CD4-positive, alpha-beta T cell (primary cell): ENCODE data around the gene SOS2. TPM values are rescaled to one million over a fixed set of nuclear protein-coding genes. Genes with fewer than 3 reads are reported as not detected.

Experiments used
- ATAC-seq: fragments of 200-7000 bp; cut with Tn5 transposase; one replicate; pipeline ENCODE4 v1.10.0; 2022; ENCODE audit warnings: mild to moderate bottlenecking; ENCODE audit not compliant: poor library complexity
- CTCF ChIA-PET: fragments of 350-600 bp; sonication (Branson Sonifier 250); formaldehyde crosslinking; loops from one replicate; lab custom pipeline; 2021; ENCODE audit warnings: antibody characterized with exemption, inconsistent platforms; lab: Charles Lee
- POLR2A ChIA-PET: fragments of 350-600 bp; sonication (Branson Sonifier 250); formaldehyde crosslinking; loops from one replicate; lab custom pipeline; 2021; ENCODE audit warnings: antibody characterized with exemption, inconsistent platforms; lab: Charles Lee
- DNase-seq, 14 experiments: peaks; one replicate each; pipeline ENCODE4 v3.0.0-alpha.2; 2013 to 2020; ENCODE audit warnings: mixed read lengths in 2 of 14
- H3K27ac ChIP-seq, 2 donors: one replicate each; pipeline versions ENCODE4 v1.5.1 to v1.7.0; 2013; ENCODE audit warnings: low read length in 2 of 2, low read depth in 1 of 2, mild to moderate bottlenecking in 1 of 2
- H3K27me3 ChIP-seq, 2 experiments: 1 replicate in 1 of 2; 2 replicates in 1 of 2; pipeline versions ENCODE4 v1.6.1 to v1.7.0; 2013; ENCODE audit warnings: low read length in 2 of 2, control low read depth in 1 of 2, mild to moderate bottlenecking in 1 of 2, moderate library complexity in 1 of 2; ENCODE audit not compliant: insufficient read depth in 2 of 2, control insufficient read depth in 1 of 2
- H3K36me3 ChIP-seq: one replicate; pipeline ENCODE4 v1.6.1; 2013; ENCODE audit warnings: low read length, control low read depth; ENCODE audit not compliant: insufficient read depth
- H3K4me1 ChIP-seq: one replicate; pipeline ENCODE4 v1.6.1; 2013; ENCODE audit warnings: low read length, control low read depth; ENCODE audit not compliant: insufficient read depth
- H3K4me3 ChIP-seq: one replicate; pipeline ENCODE4 v1.5.1; 2013; ENCODE audit warnings: mild to moderate bottlenecking, low read length, moderate library complexity
- H3K9me3 ChIP-seq, 2 experiments: 1 replicate in 1 of 2; 2 replicates in 1 of 2; pipeline versions ENCODE4 v1.6.1 to v1.7.0; 2013; ENCODE audit warnings: low read length in 2 of 2, mild to moderate bottlenecking in 2 of 2, control low read depth in 1 of 2, moderate library complexity in 1 of 2; ENCODE audit not compliant: control insufficient read depth in 1 of 2, insufficient read depth in 1 of 2
- H3K27ac Mint-ChIP-seq: one replicate; pipeline ENCODE4 v1.8.0; 2020; ENCODE audit warnings: mixed read lengths
- H3K27me3 Mint-ChIP-seq: one replicate; pipeline ENCODE4 v1.8.0; 2021; ENCODE audit warnings: mixed read lengths
- H3K36me3 Mint-ChIP-seq: one replicate; pipeline ENCODE4 v1.8.0; 2021; ENCODE audit warnings: low read depth, mixed read lengths
- H3K4me1 Mint-ChIP-seq: one replicate; pipeline ENCODE4 v1.8.0; 2021; ENCODE audit warnings: low read depth, mixed read lengths
- H3K4me3 Mint-ChIP-seq: one replicate; pipeline ENCODE4 v1.8.0; 2020; ENCODE audit warnings: mild to moderate bottlenecking, mixed read lengths
- H3K9me3 Mint-ChIP-seq: one replicate; pipeline ENCODE4 v1.8.0; 2020; ENCODE audit warnings: mixed read lengths
- intact Hi-C, 2 experiments: fragments of 100-400 bp; cut with DNase I in 1 of 2; cut with micrococcal nuclease in 1 of 2; formaldehyde crosslinking; loops; one replicate each; pipeline versions ENCODE4 v1.15.1 to v1.9.0; 2023 to 2025; cut with DNase I, micrococcal nuclease
- total RNA-seq, 174 experiments: library from RNA in 2 of 174; stranded (reverse) in 2 of 174; gene quantifications; one replicate each; pipeline ENCODE4 v1.2.3 and lab custom pipeline; 2021 to 2026
- TF ChIP-seq, protein P1 (sequence below): fragments of 200-600 bp; IDR thresholded peaks from one replicate; pipeline ENCODE4 v1.8.0; 2022; ENCODE audit warnings: antibody characterized with exemption, mild to moderate bottlenecking

The SOS2 gene
- total RNA-seq, 2 experiments from 2014 or later, result 53.8 to 56.7 TPM

DNA sequence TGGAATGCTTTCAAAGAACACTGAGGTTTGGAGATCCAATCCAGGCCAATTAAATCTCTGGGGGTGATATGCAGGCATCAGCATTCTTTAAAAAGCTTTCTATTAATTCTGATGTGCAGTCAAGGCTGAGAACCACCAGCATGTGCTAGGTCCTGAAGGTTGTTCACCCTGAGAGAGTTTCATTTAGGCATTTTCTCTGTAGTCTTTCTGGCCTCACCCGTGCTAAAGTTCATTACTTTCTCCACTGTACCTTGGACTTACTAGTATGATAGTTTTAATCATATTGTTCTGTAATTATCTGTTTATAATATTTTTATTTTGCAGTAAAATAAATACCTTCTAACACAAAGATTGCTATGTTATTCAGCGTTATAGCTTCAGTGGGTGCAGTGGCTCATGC, 32.9 kb downstream of the SOS2 start:
- ChIA-PET CTCF (no interaction called here), POLR2A (no interaction called here)
- Mint-ChIP-seq H3K9me3 (no peaks in the 10 kb centered on the region), H3K27me3 (no peaks in the 10 kb centered on the region), H3K4me3 (no peak overlapping the region), H3K4me1 (no peaks in the 10 kb centered on the region), H3K36me3 (peaks cover 71% of the 10 kb centered on the region), H3K27ac (no peak overlapping the region)
- Histone ChIP-seq H3K27me3 (no peaks in the 10 kb centered on the region), H3K9me3 (no peaks in the 10 kb centered on the region), H3K36me3 (peaks cover 32% of the 10 kb centered on the region), H3K27ac (no peak overlapping the region), H3K4me1 (no peaks in the 10 kb centered on the region), H3K4me3 (no peak overlapping the region)
- DNase-seq, result no peak
- TF ChIP-seq, protein P1, sequence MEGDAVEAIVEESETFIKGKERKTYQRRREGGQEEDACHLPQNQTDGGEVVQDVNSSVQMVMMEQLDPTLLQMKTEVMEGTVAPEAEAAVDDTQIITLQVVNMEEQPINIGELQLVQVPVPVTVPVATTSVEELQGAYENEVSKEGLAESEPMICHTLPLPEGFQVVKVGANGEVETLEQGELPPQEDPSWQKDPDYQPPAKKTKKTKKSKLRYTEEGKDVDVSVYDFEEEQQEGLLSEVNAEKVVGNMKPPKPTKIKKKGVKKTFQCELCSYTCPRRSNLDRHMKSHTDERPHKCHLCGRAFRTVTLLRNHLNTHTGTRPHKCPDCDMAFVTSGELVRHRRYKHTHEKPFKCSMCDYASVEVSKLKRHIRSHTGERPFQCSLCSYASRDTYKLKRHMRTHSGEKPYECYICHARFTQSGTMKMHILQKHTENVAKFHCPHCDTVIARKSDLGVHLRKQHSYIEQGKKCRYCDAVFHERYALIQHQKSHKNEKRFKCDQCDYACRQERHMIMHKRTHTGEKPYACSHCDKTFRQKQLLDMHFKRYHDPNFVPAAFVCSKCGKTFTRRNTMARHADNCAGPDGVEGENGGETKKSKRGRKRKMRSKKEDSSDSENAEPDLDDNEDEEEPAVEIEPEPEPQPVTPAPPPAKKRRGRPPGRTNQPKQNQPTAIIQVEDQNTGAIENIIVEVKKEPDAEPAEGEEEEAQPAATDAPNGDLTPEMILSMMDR, result no peak
- intact Hi-C loops, result no loop called here
- ATAC-seq, result no peak

- no peaks in the 10 kb centered on the region for H3K27me3 ChIP-seq
- no peak overlapping the region for H3K27ac ChIP-seq
- no peaks in the 10 kb centered on the region for H3K9me3 ChIP-seq
- ChIA-PET CTCF (interaction anchor here (1.2 kb wide), 1 partner anchor 23 kb away, joined by 3 read pairs; no protein-coding TSS in a partner anchor), POLR2A (no interaction called here)
- no peak overlapping the region for H3K4me3 ChIP-seq
- no peak for ATAC-seq
- Mint-ChIP-seq H3K36me3 (peaks cover 54% of the 10 kb centered on the region), H3K27ac (no peak overlapping the region), H3K9me3 (no peaks in the 10 kb centered on the region), H3K27me3 (no peaks in the 10 kb centered on the region), H3K4me3 (no peak overlapping the region), H3K4me1 (no peaks in the 10 kb centered on the region)
- no peak for DNase-seq
- TF ChIP-seq, protein P1, result no peak
- peaks cover 13% of the 10 kb centered on the region for H3K36me3 ChIP-seq
- intact Hi-C loops, result no loop called here
- no peaks in the 10 kb centered on the region for H3K4me1 ChIP-seq
Measured at GRCh38 chr14:50191499-50191898, 39.9 kb downstream of the SOS2 start.

DNA sequence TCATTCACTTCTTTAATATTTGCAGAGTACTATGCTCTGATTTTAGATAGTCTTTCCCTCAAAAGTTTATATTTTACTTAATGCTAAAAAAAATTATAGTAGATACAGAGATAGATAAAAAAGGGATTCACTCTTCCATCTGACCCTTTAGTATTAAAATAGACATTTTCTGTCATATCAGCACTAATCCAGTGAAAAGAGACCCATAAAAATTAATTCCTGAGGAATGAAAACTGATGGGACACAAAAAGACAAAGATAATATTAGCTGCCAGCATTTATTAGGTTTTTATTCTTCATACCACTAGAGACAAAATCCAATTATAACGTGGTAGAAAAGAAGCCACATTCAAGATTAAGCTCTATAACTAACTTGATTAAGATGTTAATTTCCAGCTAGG, 45.3 kb downstream of the SOS2 start:
- H3K27me3 ChIP-seq, result no peaks in the 10 kb centered on the region
- no peak overlapping the region for H3K27ac ChIP-seq
- Mint-ChIP-seq H3K27ac (no peak overlapping the region), H3K36me3 (peaks cover 69% of the 10 kb centered on the region), H3K27me3 (no peaks in the 10 kb centered on the region), H3K9me3 (no peaks in the 10 kb centered on the region), H3K4me3 (no peak overlapping the region), H3K4me1 (no peaks in the 10 kb centered on the region)
- H3K4me3 ChIP-seq, result no peak overlapping the region
- DNase-seq, result no peak
- ATAC-seq, result no peak
- POLR2A ChIA-PET, result no interaction called here
- H3K9me3 ChIP-seq, result no peaks in the 10 kb centered on the region
- intact Hi-C loops, result no loop called here
- H3K4me1 ChIP-seq, result no peaks in the 10 kb centered on the region
- H3K36me3 ChIP-seq, result peaks cover 26% of the 10 kb centered on the region
- TF ChIP-seq, protein P1, result no peak
- CTCF ChIA-PET, result no interaction called here
